ENCODE results near the gene FBXO33.

DNA sequence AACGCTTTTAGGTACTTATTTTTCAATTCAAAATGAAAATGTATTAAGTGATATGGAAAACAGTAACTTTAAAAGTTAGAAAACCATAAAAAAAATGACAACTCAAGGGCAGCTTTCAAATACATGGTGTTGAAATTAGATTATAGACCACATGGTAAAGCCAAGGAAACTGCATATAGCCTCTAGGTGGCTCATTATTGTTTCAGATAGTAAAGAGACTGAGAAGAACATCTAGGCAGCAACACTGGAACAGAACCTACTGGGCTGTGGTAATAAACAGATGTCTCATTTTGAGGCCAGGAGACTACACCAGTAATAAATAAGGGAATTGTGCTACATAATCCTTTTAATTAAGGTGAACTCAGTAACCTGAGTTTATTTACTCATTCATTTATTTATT, 13.0 kb downstream of the FBXO33 start:
- TF ChIP-seq, protein P1, sequence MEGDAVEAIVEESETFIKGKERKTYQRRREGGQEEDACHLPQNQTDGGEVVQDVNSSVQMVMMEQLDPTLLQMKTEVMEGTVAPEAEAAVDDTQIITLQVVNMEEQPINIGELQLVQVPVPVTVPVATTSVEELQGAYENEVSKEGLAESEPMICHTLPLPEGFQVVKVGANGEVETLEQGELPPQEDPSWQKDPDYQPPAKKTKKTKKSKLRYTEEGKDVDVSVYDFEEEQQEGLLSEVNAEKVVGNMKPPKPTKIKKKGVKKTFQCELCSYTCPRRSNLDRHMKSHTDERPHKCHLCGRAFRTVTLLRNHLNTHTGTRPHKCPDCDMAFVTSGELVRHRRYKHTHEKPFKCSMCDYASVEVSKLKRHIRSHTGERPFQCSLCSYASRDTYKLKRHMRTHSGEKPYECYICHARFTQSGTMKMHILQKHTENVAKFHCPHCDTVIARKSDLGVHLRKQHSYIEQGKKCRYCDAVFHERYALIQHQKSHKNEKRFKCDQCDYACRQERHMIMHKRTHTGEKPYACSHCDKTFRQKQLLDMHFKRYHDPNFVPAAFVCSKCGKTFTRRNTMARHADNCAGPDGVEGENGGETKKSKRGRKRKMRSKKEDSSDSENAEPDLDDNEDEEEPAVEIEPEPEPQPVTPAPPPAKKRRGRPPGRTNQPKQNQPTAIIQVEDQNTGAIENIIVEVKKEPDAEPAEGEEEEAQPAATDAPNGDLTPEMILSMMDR (IDR thresholded peaks at IDR 0.05; ENCODE audit: insufficient read depth, low read depth, low read length) = no peak
- TF ChIP-seq EZH2 (IDR thresholded peaks at IDR 0.05; ENCODE audit: insufficient read depth, low read length) = no peak

All from astrocyte (in vitro differentiated cells and primary cell).